OCI-LY1 (cell line): ENCODE results near the gene MSI1.

Experiments used
- H2AFZ ChIP-seq: fragments of 200-600 bp; sonication (generic), shearing (Covaris generic); 2 replicates; pipeline ENCODE4 v1.6.0; 2014; ENCODE audit warnings: antibody characterized with exemption, mild to moderate bottlenecking, low read length
- H3F3A ChIP-seq: fragments of 200-600 bp; sonication (generic), shearing (Covaris generic); 2 replicates; pipeline ENCODE4 v1.6.0; 2014; ENCODE audit warnings: mild to moderate bottlenecking, antibody characterized with exemption, low read length, moderate library complexity; ENCODE audit not compliant: insufficient read depth
- H3K27ac ChIP-seq: fragments of 200-600 bp; sonication (generic); 2 replicates; pipeline ENCODE4 v1.5.1; 2014; ENCODE audit warnings: low read length, mixed run types, mild to moderate bottlenecking, low read depth; ENCODE audit not compliant: poor library complexity, severe bottlenecking
- H3K27me3 ChIP-seq: fragments of 200-600 bp; sonication (generic); 2 replicates; pipeline ENCODE4 v1.6.0; 2014; ENCODE audit warnings: antibody characterized with exemption, mild to moderate bottlenecking, low read length, moderate library complexity; ENCODE audit not compliant: insufficient read depth
- H3K36me3 ChIP-seq: fragments of 200-600 bp; sonication (generic); 2 replicates; pipeline ENCODE4 v1.6.1; 2014; ENCODE audit warnings: mild to moderate bottlenecking, antibody characterized with exemption, low read length, moderate library complexity, mixed read lengths; ENCODE audit not compliant: insufficient read depth
- H3K4me1 ChIP-seq: fragments of 200-600 bp; sonication (generic); 2 replicates; pipeline ENCODE4 v1.5.1; 2014; ENCODE audit warnings: mild to moderate bottlenecking, low read length, moderate library complexity; ENCODE audit not compliant: insufficient read depth, severe bottlenecking
- H3K4me2 ChIP-seq: fragments of 200-600 bp; sonication (generic), shearing (Covaris generic); 2 replicates; pipeline ENCODE4 v1.6.1; 2014; ENCODE audit warnings: low read length
- H3K4me3 ChIP-seq: fragments of 200-600 bp; sonication (generic); 2 replicates; pipeline ENCODE4 v1.5.1; 2014; ENCODE audit warnings: low read length, low read depth, mild to moderate bottlenecking, mixed read lengths; ENCODE audit not compliant: poor library complexity, severe bottlenecking
- H3K79me2 ChIP-seq: fragments of 200-600 bp; shearing (Covaris generic); 2 replicates; pipeline ENCODE4 v1.6.1; 2016; ENCODE audit warnings: mixed run types, low read length, mixed read lengths; ENCODE audit not compliant: insufficient read depth
- H3K9ac ChIP-seq: fragments of 200-600 bp; sonication (generic), shearing (Covaris generic); 2 replicates; pipeline ENCODE4 v1.6.1; 2014; ENCODE audit warnings: mild to moderate bottlenecking, low read length, mixed read lengths
- H3K9me2 ChIP-seq: fragments of 200-600 bp; sonication (generic), shearing (Covaris generic); 2 replicates; pipeline ENCODE4 v1.6.1; 2014; ENCODE audit warnings: low read depth, mild to moderate bottlenecking, low read length, mixed read lengths
- H3K9me3 ChIP-seq: fragments of 200-600 bp; shearing (Covaris generic); 2 replicates; pipeline ENCODE4 v1.6.1; 2014; ENCODE audit warnings: low read length, mixed read lengths
- H4K20me1 ChIP-seq: fragments of 200-600 bp; sonication (generic), shearing (Covaris generic); 2 replicates; pipeline ENCODE4 v1.6.0; 2016; ENCODE audit warnings: mild to moderate bottlenecking, low read length; ENCODE audit not compliant: insufficient read depth
- EZH2 ChIP-seq: fragments of 200-600 bp; sonication (generic), shearing (Covaris generic); IDR thresholded peaks from 2 replicates; pipeline ENCODE4 v1.8.0; 2017; ENCODE audit warnings: borderline replicate concordance, mixed run types, mild to moderate bottlenecking, antibody characterized with exemption, low read length, moderate library complexity, mixed read lengths
- TF ChIP-seq, protein P1 (sequence below): fragments of 200-600 bp; sonication (generic), shearing (Covaris generic); IDR thresholded peaks from 2 replicates; pipeline ENCODE4 v1.5.1; 2017; ENCODE audit warnings: mild to moderate bottlenecking, antibody characterized with exemption, low read length, moderate library complexity, mixed read lengths

Gene MSI1

DNA sequence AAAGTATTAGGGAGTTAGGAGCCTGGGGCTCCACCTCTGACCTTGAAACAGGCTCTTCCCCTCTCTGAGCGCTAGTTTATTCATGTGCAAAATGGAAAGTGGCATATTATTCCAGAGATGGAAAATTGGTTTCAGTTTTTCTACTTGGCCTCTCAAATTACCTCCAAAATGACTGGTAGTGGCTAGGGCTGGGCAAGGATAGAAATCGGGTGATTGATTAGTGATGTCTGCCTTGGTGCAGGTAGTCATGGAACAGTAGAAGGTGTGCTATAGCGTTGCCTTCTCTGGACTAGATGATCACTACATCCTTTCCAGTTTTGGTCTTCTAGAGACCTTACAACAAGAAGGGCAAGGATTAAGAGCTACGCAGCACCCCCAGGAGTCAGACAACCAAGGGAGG, 8.6 kb upstream of the MSI1 start:
- TF ChIP-seq, protein P1, sequence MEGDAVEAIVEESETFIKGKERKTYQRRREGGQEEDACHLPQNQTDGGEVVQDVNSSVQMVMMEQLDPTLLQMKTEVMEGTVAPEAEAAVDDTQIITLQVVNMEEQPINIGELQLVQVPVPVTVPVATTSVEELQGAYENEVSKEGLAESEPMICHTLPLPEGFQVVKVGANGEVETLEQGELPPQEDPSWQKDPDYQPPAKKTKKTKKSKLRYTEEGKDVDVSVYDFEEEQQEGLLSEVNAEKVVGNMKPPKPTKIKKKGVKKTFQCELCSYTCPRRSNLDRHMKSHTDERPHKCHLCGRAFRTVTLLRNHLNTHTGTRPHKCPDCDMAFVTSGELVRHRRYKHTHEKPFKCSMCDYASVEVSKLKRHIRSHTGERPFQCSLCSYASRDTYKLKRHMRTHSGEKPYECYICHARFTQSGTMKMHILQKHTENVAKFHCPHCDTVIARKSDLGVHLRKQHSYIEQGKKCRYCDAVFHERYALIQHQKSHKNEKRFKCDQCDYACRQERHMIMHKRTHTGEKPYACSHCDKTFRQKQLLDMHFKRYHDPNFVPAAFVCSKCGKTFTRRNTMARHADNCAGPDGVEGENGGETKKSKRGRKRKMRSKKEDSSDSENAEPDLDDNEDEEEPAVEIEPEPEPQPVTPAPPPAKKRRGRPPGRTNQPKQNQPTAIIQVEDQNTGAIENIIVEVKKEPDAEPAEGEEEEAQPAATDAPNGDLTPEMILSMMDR = no peak
- no peaks in the 10 kb centered on the region for H3K9me3 ChIP-seq
- no peaks in the 10 kb centered on the region for H3K4me1 ChIP-seq
- H3K9ac ChIP-seq = no peak overlapping the region
- no peaks in the 10 kb centered on the region for H3K9me2 ChIP-seq
- H3F3A ChIP-seq = no peaks in the 10 kb centered on the region
- no peak overlapping the region for H3K4me3 ChIP-seq
- H3K79me2 ChIP-seq = no peaks in the 10 kb centered on the region
- no peak overlapping the region for H3K27ac ChIP-seq
- H3K27me3 ChIP-seq = no peaks in the 10 kb centered on the region; the same call in 1 of the 2 replicates
- no peaks in the 10 kb centered on the region for H4K20me1 ChIP-seq
- no peak overlapping the region for H2AFZ ChIP-seq
- no peak overlapping the region for H3K4me2 ChIP-seq
- H3K36me3 ChIP-seq = no peaks in the 10 kb centered on the region

DNA sequence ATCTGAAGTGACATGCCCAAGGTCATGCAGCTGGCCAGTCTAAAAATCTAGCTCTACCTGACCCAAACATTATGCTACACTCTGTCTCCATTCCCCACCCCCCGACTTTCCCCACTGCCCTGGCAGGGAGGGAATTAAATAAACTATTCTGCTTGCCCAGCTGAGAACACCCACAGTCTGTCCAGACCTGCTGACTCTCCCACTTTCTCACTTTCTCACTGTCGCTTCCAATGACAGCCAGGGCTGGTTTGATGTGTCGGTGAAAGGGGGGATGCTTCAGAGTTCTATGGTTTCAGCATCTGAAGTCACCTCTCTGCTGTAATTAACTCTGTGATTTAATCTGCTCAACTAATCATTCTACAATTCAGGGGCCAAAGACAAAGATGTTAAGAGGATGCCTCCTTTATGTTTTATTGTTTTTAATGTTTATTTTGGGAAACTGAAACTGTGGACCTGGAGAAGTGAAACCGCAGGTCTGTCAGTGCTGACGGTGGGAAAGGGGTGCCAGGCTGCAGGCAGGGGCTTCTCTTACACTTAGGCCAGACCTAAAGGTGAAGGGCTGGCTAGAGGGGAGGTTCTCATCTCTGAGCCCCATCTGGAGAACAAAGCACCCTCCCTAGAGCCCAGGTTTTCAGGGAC, 8.1 kb upstream of the MSI1 start:
- TF ChIP-seq, protein P1 = no peak
- no peak for TF ChIP-seq EZH2
- H3K27me3 ChIP-seq = no peaks in the 10 kb centered on the region; the same call in 1 of the 2 replicates
- no peaks in the 10 kb centered on the region for H3K9me2 ChIP-seq
- no peak overlapping the region for H3K27ac ChIP-seq
- H3K4me3 ChIP-seq = no peak overlapping the region
- no peak overlapping the region for H3K4me2 ChIP-seq
- H4K20me1 ChIP-seq = no peaks in the 10 kb centered on the region
- H3K79me2 ChIP-seq = no peaks in the 10 kb centered on the region
- H3K9ac ChIP-seq = no peak overlapping the region
- H3F3A ChIP-seq = no peaks in the 10 kb centered on the region
- no peaks in the 10 kb centered on the region for H3K36me3 ChIP-seq
- no peaks in the 10 kb centered on the region for H3K4me1 ChIP-seq
- no peak overlapping the region for H2AFZ ChIP-seq
- no peaks in the 10 kb centered on the region for H3K9me3 ChIP-seq

DNA sequence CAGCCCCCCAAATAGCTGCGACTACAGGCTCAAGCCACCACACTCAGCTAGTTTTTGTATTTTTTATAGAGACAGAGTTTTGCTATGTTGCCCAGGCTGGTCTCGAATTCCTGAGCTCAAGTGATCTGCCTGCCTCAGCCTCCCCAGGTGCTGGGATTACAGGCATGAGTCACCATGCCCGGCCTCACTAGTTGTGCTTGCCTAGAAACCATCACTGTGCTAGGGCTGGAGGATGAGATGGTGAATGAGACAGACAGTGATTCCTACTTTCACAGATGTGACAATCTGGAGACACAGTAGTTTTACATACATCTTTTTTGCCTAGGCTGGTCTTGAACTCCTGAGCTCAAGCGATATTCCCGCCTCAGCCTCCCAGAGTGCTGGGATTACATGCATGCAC, 7.5 kb upstream of the MSI1 start:
- Histone ChIP-seq H3K4me1 (no peaks in the 10 kb centered on the region), H3F3A (no peaks in the 10 kb centered on the region), H3K4me2 (no peak overlapping the region), H3K9me3 (no peaks in the 10 kb centered on the region), H3K9me2 (no peaks in the 10 kb centered on the region), H3K36me3 (no peaks in the 10 kb centered on the region), H2AFZ (no peak overlapping the region), H3K9ac (no peak overlapping the region), H4K20me1 (no peaks in the 10 kb centered on the region), H3K4me3 (no peak overlapping the region), H3K27ac (no peak overlapping the region), H3K27me3 (no peaks in the 10 kb centered on the region; the same call in 1 of the 2 replicates), H3K79me2 (no peaks in the 10 kb centered on the region)
- TF ChIP-seq EZH2 = no peak
- TF ChIP-seq, protein P1 = no peak
